ENCODE results near the gene TCF7L2.

GRCh38 chr10:113176652-113177155 lies 226.7 kb downstream of the TCF7L2 start:
- no peak for TF ChIP-seq EZH2 (IDR thresholded peaks at IDR 0.05; ENCODE audit: borderline replicate concordance, low read length)
- TF ChIP-seq CTCF (IDR thresholded peaks at IDR 0.05; ENCODE audit: low read length): no peak
